ENCODE results near the gene UBQLN4. TPM values are rescaled to one million over a fixed set of nuclear protein-coding genes. Genes with fewer than 3 reads are reported as not detected.

Gene UBQLN4
- total RNA-seq, 2 experiments from 2014 or later = 32.8 to 33.3 TPM

Other genes starting within 250 kb of the UBQLN4 start
- gene GON4L, start 196.6 kb downstream of the UBQLN4 start, total RNA-seq = 10 to 100 TPM; 64.8 to 70.3 TPM
- 10 to 100 TPM; 11.9 to 12.2 TPM for gene SYT11, start 194.2 kb downstream of the UBQLN4 start, total RNA-seq
- gene RIT1, start 142.4 kb downstream of the UBQLN4 start, total RNA-seq = 10 to 100 TPM; 26.0 to 26.4 TPM
- gene KHDC4, start 119.4 kb downstream of the UBQLN4 start, total RNA-seq = 10 to 100 TPM; 64.5 to 68.9 TPM
- gene RXFP4, start 112.2 kb downstream of the UBQLN4 start, total RNA-seq = not detected
- gene ARHGEF2, start 75.3 kb downstream of the UBQLN4 start, total RNA-seq = 100 to 1,000 TPM; 142 to 147 TPM
- gene SSR2, start 32.8 kb downstream of the UBQLN4 start, total RNA-seq = 100 to 1,000 TPM; 216 to 233 TPM
- 10 to 100 TPM; 72.4 to 74.1 TPM for gene LAMTOR2, start 984 bp upstream of the UBQLN4 start, total RNA-seq
- under 1 TPM in 1 of 2 experiments, not detected in 1; 0.50 TPM for gene RAB25, start 7.4 kb upstream of the UBQLN4 start, total RNA-seq
- gene MEX3A, start 28.7 kb upstream of the UBQLN4 start, total RNA-seq = under 1 TPM; 0.05 TPM
- gene LMNA, start 60.9 kb upstream of the UBQLN4 start, total RNA-seq = 10 to 100 TPM in 1 of 2 experiments, 1 to 10 TPM in 1; 8.5 to 10.3 TPM
- gene SEMA4A, start 99.8 kb upstream of the UBQLN4 start, total RNA-seq = 10 to 100 TPM; 16.8 to 17.8 TPM
- gene SLC25A44, start 140.3 kb upstream of the UBQLN4 start, total RNA-seq = 10 to 100 TPM; 31.8 to 33.8 TPM
- gene PMF1, start 159.2 kb upstream of the UBQLN4 start, total RNA-seq = 10 to 100 TPM; 72.3 to 77.3 TPM
- gene BGLAP, start 188.4 kb upstream of the UBQLN4 start, total RNA-seq = 1 to 10 TPM; 2.8 TPM
- 1 to 10 TPM; 8.6 to 9.9 TPM for gene PAQR6, start 194.3 kb upstream of the UBQLN4 start, total RNA-seq
- 10 to 100 TPM; 75.2 to 78.2 TPM for gene SMG5, start 229.0 kb upstream of the UBQLN4 start, total RNA-seq
- 10 to 100 TPM in 1 of 2 experiments, 1 to 10 TPM in 1; 9.1 to 11.0 TPM for gene TMEM79, start 230.5 kb upstream of the UBQLN4 start, total RNA-seq
- 10 to 100 TPM; 27.7 to 29.8 TPM for gene GLMP, start 241.9 kb upstream of the UBQLN4 start, total RNA-seq
- not detected for gene VHLL, start 245.5 kb upstream of the UBQLN4 start, total RNA-seq